ENCODE results near the gene RHOT2. TPM values are rescaled to one million over a fixed set of nuclear protein-coding genes. Genes with fewer than 3 reads are reported as not detected.

Gene RHOT2
- total RNA-seq, 4 donors from 2014 or later: 49.7 to 81.8 (median 57.6) TPM

DNA sequence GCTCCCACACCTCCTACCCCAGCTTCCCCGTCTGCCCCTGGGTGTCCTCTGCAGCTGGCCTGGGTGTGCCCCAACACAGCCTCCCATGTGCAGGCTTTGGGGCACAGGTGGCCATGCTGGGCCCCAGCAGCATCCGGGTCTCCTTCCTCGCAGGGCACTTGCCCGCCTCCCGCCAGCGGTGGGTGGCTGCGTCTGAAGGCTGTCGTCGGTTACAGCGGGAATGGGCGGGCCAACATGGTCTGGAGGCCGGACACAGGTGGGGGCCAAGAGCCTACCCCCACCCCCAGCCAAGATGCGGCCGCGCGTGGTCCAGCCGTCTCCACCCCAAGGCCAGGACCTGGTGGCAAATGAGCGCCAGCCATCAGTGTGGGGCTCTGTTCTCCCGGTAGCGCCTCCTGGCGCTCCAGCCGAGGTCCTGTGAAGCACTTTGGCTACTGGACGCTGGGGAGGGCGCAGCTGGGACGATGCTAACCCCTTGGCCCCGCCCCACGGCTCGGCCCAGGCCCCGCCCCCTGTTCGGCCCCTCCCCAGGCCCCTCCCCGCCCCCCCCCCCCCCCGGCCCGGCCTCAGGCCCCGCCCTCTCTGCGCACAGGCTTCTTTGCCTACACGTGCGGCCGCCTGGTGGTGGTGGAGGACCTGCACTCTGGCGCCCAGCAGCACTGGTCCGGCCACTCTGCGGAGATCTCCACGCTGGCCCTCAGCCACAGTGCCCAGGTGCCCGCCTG is 7.3 kb upstream of the RHOT2 start:
- peak overlapping the region in 1 of 3 donors; percentile 63 for H3K27ac ChIP-seq
- intact Hi-C loops (cut with DNase I): no loop called here

DNA sequence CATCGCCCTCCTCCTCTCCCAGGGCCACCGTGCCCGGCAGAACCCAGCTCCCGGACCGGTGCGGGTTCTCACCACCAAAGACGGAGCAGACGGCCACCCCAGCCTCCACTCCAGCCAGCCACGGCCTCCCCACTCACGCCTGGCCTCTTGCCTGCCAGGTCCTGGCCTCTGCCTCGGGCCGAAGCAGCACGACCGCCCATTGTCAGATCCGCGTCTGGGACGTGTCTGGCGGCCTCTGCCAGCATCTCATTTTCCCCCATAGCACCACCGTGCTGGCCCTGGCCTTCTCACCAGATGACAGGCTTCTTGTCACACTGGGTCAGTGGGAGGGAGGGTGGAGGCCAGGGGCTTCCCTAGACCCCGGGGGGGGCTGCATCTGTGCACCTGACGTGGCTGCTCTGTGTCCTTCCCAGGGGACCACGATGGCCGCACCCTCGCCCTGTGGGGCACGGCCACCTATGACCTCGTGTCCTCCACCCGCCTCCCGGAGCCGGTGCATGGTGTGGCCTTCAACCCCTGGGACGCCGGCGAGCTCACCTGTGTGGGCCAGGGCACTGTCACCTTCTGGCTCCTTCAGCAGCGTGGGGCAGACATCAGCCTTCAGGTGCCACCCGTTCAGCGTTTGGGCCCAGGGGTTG is 6.6 kb upstream of the RHOT2 start:
- H3K4me3 ChIP-seq (replicated peaks in 1 of 3): no peak overlapping the region
- H3K36me3 ChIP-seq: no peaks in the 10 kb centered on the region
- intact Hi-C loops (cut with DNase I): no loop called here
- DNase-seq: no peak
- H3K27ac ChIP-seq: peak overlapping the region in 1 of 3 donors; percentile 63
- no peaks in the 10 kb centered on the region for H3K27me3 ChIP-seq
- WGBS, 2 donors: 55% methylated on average over 25 of the region's 35 CpGs; no CpG with 5 or more reads in 1 of the 2 donors
- H3K4me1 ChIP-seq: peaks cover 5 to 12% of the 10 kb centered on the region in 2 donors
- no peak for TF ChIP-seq CTCF (IDR thresholded peaks at IDR 0.05)
- no peak for TF ChIP-seq POLR2A (IDR thresholded peaks at IDR 0.05)
- no peaks in the 10 kb centered on the region for H3K9me3 ChIP-seq

More for the DNA sequence above, 7.3 kb upstream of the RHOT2 start:
- WGBS, 2 donors: 41 to 54% methylated on average over 12 to 24 of the region's 43 CpGs
- Histone ChIP-seq H3K4me1 (peaks cover 5 to 12% of the 10 kb centered on the region in 2 donors), H3K27me3 (no peaks in the 10 kb centered on the region), H3K9me3 (no peaks in the 10 kb centered on the region), H3K4me3 (replicated peaks in 1 of 3) (no peak overlapping the region), H3K36me3 (no peaks in the 10 kb centered on the region)
- TF ChIP-seq POLR2A (IDR thresholded peaks at IDR 0.05) (peak in 1 of 2 donors; percentile 33), CTCF (IDR thresholded peaks at IDR 0.05) (peak; percentile 23 to 61 (median 42))
- peak; percentile 93 to 97 for DNase-seq

DNA sequence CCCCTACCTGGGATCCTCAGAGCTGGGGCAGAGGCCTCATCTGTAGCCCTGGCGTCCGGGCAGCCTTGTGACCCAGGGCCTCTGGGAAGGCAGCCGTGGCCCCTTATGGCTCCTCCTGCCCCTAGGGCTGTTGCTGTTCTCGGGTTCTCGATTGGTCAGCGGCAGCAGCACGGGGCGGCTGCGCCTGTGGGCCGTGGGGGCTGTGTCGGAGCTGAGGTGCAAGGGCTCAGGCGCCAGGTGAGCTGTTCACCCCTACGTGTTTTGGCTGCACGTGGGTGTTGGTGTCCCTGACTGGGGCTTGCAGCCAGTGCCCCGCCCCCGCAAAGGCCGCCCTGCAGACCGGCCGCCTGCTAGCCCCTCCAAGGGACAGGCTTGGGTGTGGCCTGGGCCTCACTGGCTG is 5.8 kb upstream of the RHOT2 start:
- WGBS, 2 donors: 100% methylated on average over 3 to 5 of the region's 19 CpGs
- intact Hi-C loops (cut with DNase I): no loop called here

GRCh38 chr16:662597-662996 is 5.3 kb upstream of the RHOT2 start:
- DNase-seq: no peak
- no peaks in the 10 kb centered on the region for H3K36me3 ChIP-seq
- H3K4me1 ChIP-seq: peaks cover 5 to 17% of the 10 kb centered on the region in 2 donors
- TF ChIP-seq POLR2A (IDR thresholded peaks at IDR 0.05) (no peak), CTCF (IDR thresholded peaks at IDR 0.05) (no peak)
- 97 to 98% methylated on average over 20 of the region's 21 CpGs for WGBS, 2 donors
- no peaks in the 10 kb centered on the region for H3K9me3 ChIP-seq
- H3K4me3 ChIP-seq (replicated peaks in 1 of 3): no peak overlapping the region
- H3K27me3 ChIP-seq: no peaks in the 10 kb centered on the region
- intact Hi-C loops (cut with DNase I): no loop called here
- H3K27ac ChIP-seq: no peak overlapping the region

More for the DNA sequence above, 5.8 kb upstream of the RHOT2 start:
- Histone ChIP-seq H3K4me3 (replicated peaks in 1 of 3) (no peak overlapping the region), H3K9me3 (no peaks in the 10 kb centered on the region), H3K4me1 (peaks cover 5 to 12% of the 10 kb centered on the region in 2 donors), H3K36me3 (no peaks in the 10 kb centered on the region), H3K27me3 (no peaks in the 10 kb centered on the region), H3K27ac (no peak overlapping the region)
- DNase-seq: no peak
- TF ChIP-seq CTCF (IDR thresholded peaks at IDR 0.05): no peak
- TF ChIP-seq POLR2A (IDR thresholded peaks at IDR 0.05): no peak

DNA sequence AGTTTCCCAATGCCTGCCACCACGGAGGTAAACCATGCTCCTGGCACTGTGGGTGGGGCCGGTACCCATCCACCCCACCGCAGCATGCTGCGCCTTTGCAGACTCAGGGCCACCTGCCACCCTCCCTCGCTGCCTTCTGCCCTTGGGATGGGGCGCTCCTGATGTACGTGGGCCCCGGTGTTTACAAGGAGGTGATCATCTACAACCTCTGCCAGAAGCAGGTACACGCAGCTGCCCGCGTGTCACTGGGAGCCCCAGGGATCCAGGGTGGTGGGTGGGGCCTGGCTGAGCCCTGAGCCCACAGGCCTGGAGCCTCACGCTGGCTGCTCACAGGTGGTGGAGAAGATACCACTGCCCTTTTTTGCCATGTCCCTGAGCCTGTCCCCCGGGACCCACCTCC is 1.4 kb upstream of the RHOT2 start:
- peaks cover 8 to 15% of the 10 kb centered on the region in 2 donors for H3K4me1 ChIP-seq
- WGBS, 2 donors: 90 to 94% methylated on average over 11 to 12 of the region's 13 CpGs
- no peaks in the 10 kb centered on the region for H3K9me3 ChIP-seq
- H3K27ac ChIP-seq: no peak overlapping the region
- no peaks in the 10 kb centered on the region for H3K27me3 ChIP-seq
- no peak for TF ChIP-seq POLR2A (IDR thresholded peaks at IDR 0.05)
- no peak for TF ChIP-seq CTCF (IDR thresholded peaks at IDR 0.05)
- no peak overlapping the region for H3K4me3 ChIP-seq (replicated peaks in 1 of 3)
- H3K36me3 ChIP-seq: peaks cover 20 to 24% of the 10 kb centered on the region in 2 donors
- intact Hi-C loops (cut with DNase I): no loop called here
- no peak for DNase-seq
